K562 (cell line): ENCODE measurements around the gene SPIRE1. TPM values are rescaled to one million over a fixed set of nuclear protein-coding genes. Genes with fewer than 3 reads are reported as not detected.

Experiments
- ATAC-seq: fragments of 200-7000 bp; cut with Tn5 transposase; 3 replicates; pipeline ENCODE4 v1.9.1; 2020; ENCODE audit warnings: moderate library complexity
- BruUV-seq: library from RNA; stranded (reverse); fragments of 400-500 nt; replicated peaks from 2 replicates; lab custom pipeline; 2021; lab: Mats Ljungman, UMichigan
- CTCF ChIA-PET: fragments of 300-600 bp; formaldehyde crosslinking; extraction: SDS; loops from one replicate; lab custom pipeline; 2021; ENCODE audit warnings: low intra/inter-chr PET ratio; lab: Yijun Ruan, JAX
- POLR2A ChIA-PET: fragments of 300-600, 350-650 bp; sonication (Branson Sonifier 250); formaldehyde crosslinking; extraction: SDS; loops from one replicate; lab custom pipeline; 2021; ENCODE audit warnings: antibody characterized with exemption, inconsistent platforms; lab: Yijun Ruan, JAX
- DNase-seq, 4 experiments: peaks; one replicate each; pipeline versions ENCODE4 v3.0.0 to v3.0.0-alpha.2; 2011 to 2018; ENCODE audit warnings: low spot score in 3 of 4, mixed read lengths in 3 of 4; ENCODE audit errors: extremely low read depth in 1 of 4
- FAIRE-seq: peaks from 2 replicates; lab custom pipeline; 2011; peaks lifted over from hg19 to GRCh38; lab: Jason Lieb, UNC
- H2AFZ ChIP-seq: 2 replicates; pipeline ENCODE4 v1.6.0; 2011; ENCODE audit warnings: low read depth, low read length, control low read depth, inconsistent platforms
- H3K27ac ChIP-seq: fragments of 200-600 bp; 3 replicates; pipeline ENCODE4 v1.8.0; 2011; ENCODE audit warnings: low read depth, mild to moderate bottlenecking, control low read depth, inconsistent platforms, low read length, moderate library complexity, mixed read lengths; ENCODE audit errors: extremely low read depth
- H3K27me3 ChIP-seq, 2 experiments: fragments of 300-600 bp in 1 of 2; 2 replicates in 1 of 2; 3 replicates in 1 of 2; pipeline versions ENCODE4 v1.6.0 to v1.8.0; 2011; ENCODE audit warnings: inconsistent platforms in 2 of 2, low read length in 2 of 2, mild to moderate bottlenecking in 1 of 2, mixed read lengths in 1 of 2, moderate library complexity in 1 of 2; ENCODE audit not compliant: control insufficient read depth in 2 of 2, insufficient read depth in 2 of 2
- H3K36me3 ChIP-seq: fragments of 300-600 bp; 3 replicates; pipeline ENCODE4 v1.8.0; 2011; ENCODE audit warnings: mild to moderate bottlenecking, low read length, inconsistent platforms; ENCODE audit not compliant: control insufficient read depth, insufficient read depth
- H3K4me1 ChIP-seq, 2 experiments: fragments of 200-600 bp in 1 of 2; replicated peaks in 1 of 2; 2 replicates in 1 of 2; 3 replicates in 1 of 2; pipeline versions ENCODE4 v1.5.1 to v1.8.0; 2011; ENCODE audit warnings: inconsistent platforms in 2 of 2, low read length in 2 of 2, mild to moderate bottlenecking in 1 of 2, mixed read lengths in 1 of 2, moderate library complexity in 1 of 2; ENCODE audit not compliant: control insufficient read depth in 2 of 2, insufficient read depth in 2 of 2
- H3K4me2 ChIP-seq: 2 replicates; pipeline ENCODE4 v1.6.1; 2011; ENCODE audit warnings: low read length, control low read depth, inconsistent platforms, mixed read lengths; ENCODE audit not compliant: insufficient read depth
- H3K4me3 ChIP-seq: fragments of 200-600 bp; sonication (generic), shearing (Covaris generic); 2 replicates; pipeline ENCODE4 v1.5.1; 2016; ENCODE audit warnings: control low read depth, inconsistent platforms
- H3K79me2 ChIP-seq: fragments of 200-600 bp; 3 replicates; pipeline ENCODE4 v1.8.0; 2011; ENCODE audit warnings: low read length, inconsistent platforms; ENCODE audit not compliant: control insufficient read depth, insufficient read depth
- H3K9ac ChIP-seq, 2 experiments: 2 replicates each; pipeline versions ENCODE4 v1.6.0 to v1.6.1; 2011; ENCODE audit warnings: low read depth in 2 of 2, low read length in 2 of 2, control low read depth in 1 of 2, inconsistent platforms in 1 of 2, mild to moderate bottlenecking in 1 of 2, mixed read lengths in 1 of 2; ENCODE audit not compliant: insufficient read depth in 1 of 2
- H3K9me1 ChIP-seq: one replicate; pipeline ENCODE4 v1.6.0; 2011; ENCODE audit warnings: inconsistent platforms, mild to moderate bottlenecking, low read length, moderate library complexity; ENCODE audit not compliant: control insufficient read depth, insufficient read depth
- H3K9me3 ChIP-seq: replicated peaks from 2 replicates; pipeline ENCODE4 v1.5.1; 2011; ENCODE audit warnings: low read depth, low read length, inconsistent platforms; ENCODE audit not compliant: control insufficient read depth, insufficient read depth
- H4K20me1 ChIP-seq: replicated peaks from 2 replicates; pipeline ENCODE4 v1.6.1; 2011; ENCODE audit warnings: low read length, inconsistent platforms, mixed read lengths; ENCODE audit not compliant: control insufficient read depth, insufficient read depth
- BHLHE40 ChIP-seq: IDR thresholded peaks from 2 replicates; pipeline ENCODE4 v1.6.1; 2011; ENCODE audit warnings: low read length, improper control_type of control experiment
- C11orf30 ChIP-seq: fragments of 450-650 bp; IDR thresholded peaks from 2 replicates; pipeline ENCODE4 v1.6.1; 2016; ENCODE audit warnings: low read depth, mild to moderate bottlenecking
- CGGBP1 ChIP-seq: fragments of 250-450 bp; sonication (Bioruptor Pico); IDR thresholded peaks from 2 replicates; pipeline ENCODE4 v1.9.0; 2021; ENCODE audit warnings: mild to moderate bottlenecking
- ETV6 ChIP-seq, 3 experiments: fragments of 150-350 bp in 1 of 3; sonication (generic) in 1 of 3; formaldehyde crosslinking in 1 of 3; IDR thresholded peaks; 2 replicates each; pipeline versions ENCODE4 v1.6.1 to v1.8.0; 2014 to 2022; ENCODE audit warnings: borderline replicate concordance in 2 of 3, low read depth in 2 of 3, antibody characterized with exemption in 1 of 3, low read length in 1 of 3, mild to moderate bottlenecking in 1 of 3, missing genetic modification reagents in 1 of 3
- RCOR1 ChIP-seq, 2 experiments: IDR thresholded peaks; 2 replicates each; pipeline ENCODE4 v1.6.1; 2012; ENCODE audit warnings: low read depth in 2 of 2, low read length in 2 of 2, borderline replicate concordance in 1 of 2, improper control_type of control experiment in 1 of 2
- TEAD1 ChIP-seq, 2 experiments: fragments of 450-650 bp in 1 of 2; sonication (generic) in 1 of 2; formaldehyde crosslinking; IDR thresholded peaks; 2 replicates each; pipeline versions ENCODE4 v1.4.0 to v1.8.0; 2020 to 2022; ENCODE audit warnings: mild to moderate bottlenecking in 2 of 2, missing genetic modification reagents in 1 of 2
- ZHX1 ChIP-seq: fragments of 150-350 bp; conservative IDR thresholded peaks from 2 replicates; pipeline ENCODE4 v1.6.1; 2014; ENCODE audit warnings: low read length
- ZNF184 ChIP-seq: sonication (generic); formaldehyde crosslinking; IDR thresholded peaks from 2 replicates; pipeline ENCODE4 v1.5.0; 2020; ENCODE audit warnings: missing genetic modification reagents
- WGBS: fragments of 100-300 bp; shearing (Covaris generic); methylation state at CpG from one replicate; pipeline ENCODE4 v1.1.6; 2016; ENCODE audit warnings: low coverage, mixed read lengths; ENCODE audit not compliant: insufficient coverage; ENCODE audit errors: missing lambda C conversion rate; 5-methylcytosine and 5-hydroxymethylcytosine counted together
- in situ Hi-C: fragments of 300-500 bp; cut with MboI; formaldehyde crosslinking; loops from 4 replicates; pipeline ENCODE4 v1.15.0; 2018; ENCODE audit warnings: inconsistent platforms, mixed read lengths
- intact Hi-C: fragments of 100-400 bp; cut with micrococcal nuclease; formaldehyde crosslinking; loops from 2 replicates; pipeline ENCODE4 v1.14.2; 2022
- polyA plus RNA-seq, 8 experiments: library from polyadenylated mRNA; depleted of rRNA in 4 of 8; stranded (reverse) in 5 of 8; unstranded in 3 of 8; fragments of >200 nt; fragmentation: Nextera tagmentation in 2 of 8; fragmentation: Illumina TruSeq in 1 of 8; extraction: Ambion mirVana in 2 of 8; extraction: Trizol in 1 of 8; gene quantifications; 2 replicates each; pipeline versions ENCODE4 v1.2.1 to v1.2.3, GENCODE V29; 2011 to 2014; ENCODE audit warnings: inconsistent platforms in 1 of 8, missing spikeins in 1 of 8
- total RNA-seq, 7 experiments: library from RNA; depleted of rRNA in 6 of 7; stranded (reverse); fragments of >200 nt in 6 of 7; fragmentation: Illumina TruSeq in 2 of 7; extraction: Trizol in 2 of 7; gene quantifications; 2 replicates each; pipeline versions ENCODE4 v1.2.1 to v1.2.3, GENCODE V29; 2011 to 2021; ENCODE audit warnings: low replicate concordance in 1 of 7

Gene SPIRE1
- total and polyA plus RNA-seq, 9 of the 15 experiments (the other 6 are each of a cell fraction or from before 2014, with no cell fraction given): 2.9 to 14.0 (median 10.2) TPM

- Histone ChIP-seq H3K9me3 (no peaks in the 10 kb centered on the region; the same call in none of the 2 replicates), H3K4me3 (no peak overlapping the region), H2AFZ (no peak overlapping the region), H3K4me1 (no peaks in the 10 kb centered on the region; a peak in 1 of 5 replicates), H3K79me2 (no peaks in the 10 kb centered on the region), H3K27me3 (no peaks in the 10 kb centered on the region), H3K4me2 (no peak overlapping the region), H3K27ac (no peak overlapping the region), H3K9ac (no peak overlapping the region), H3K9me1 (no peaks in the 10 kb centered on the region), H4K20me1 (no peaks in the 10 kb centered on the region), H3K36me3 (no peaks in the 10 kb centered on the region; the same call in 2 of the 3 replicates)
- no TSS peak for BruUV-seq
- ATAC-seq: no peak
- in situ Hi-C loops: no loop called here
- DNase-seq: no peak
- CTCF ChIA-PET: no interaction called here
- POLR2A ChIA-PET: no interaction called here
- TF ChIP-seq ZHX1 (no peak), RCOR1 (IDR thresholded peaks at IDR 0.05; ENCODE audit: borderline replicate concordance in 1 of 2, low read depth in 2 of 2, low read length in 2 of 2) (no peak), ETV6 (IDR thresholded peaks at IDR 0.05; ENCODE audit: borderline replicate concordance in 1 of 2, low read depth in 2 of 2, low read length in 1 of 2) (no peak), ETV6 (CRISPR knock-in tag; IDR thresholded peaks at IDR 0.05; ENCODE audit: borderline replicate concordance) (no peak), ZNF184 (CRISPR knock-in tag) (no peak), TEAD1 (CRISPR knock-in tag; IDR thresholded peaks at IDR 0.05) (no peak), C11orf30 (no peak), BHLHE40 (no peak), CGGBP1 (CRISPR knock-in tag) (no peak)
- no peak for FAIRE-seq
- intact Hi-C loops: loop anchor here (1.0 to 5.0 kb wide), 2 partner anchors 117 to 149 kb away; partner anchors contain the start of gene SPIRE1
- 87% methylated on average over 2 of the region's 2 CpGs for WGBS
Measured at GRCh38 chr18:12540751-12541150, 117.2 kb downstream of the SPIRE1 start.
